Cardiac fibroblast (primary cell): ENCODE data around the gene CLDN12.

ENCODE experiments used
- DNase-seq, 2 donors: peaks; one replicate each; pipeline versions ENCODE4 v3.0.0 to v3.0.0-alpha.2; 2010; ENCODE audit warnings: low read depth in 2 of 2
- H3K4me3 ChIP-seq, 2 donors: replicated peaks in 1 of 2; 1 replicate in 1 of 2; 2 replicates in 1 of 2; pipeline ENCODE4 v1.5.1; 2011; ENCODE audit warnings: low read depth in 2 of 2, low read length in 2 of 2, mild to moderate bottlenecking in 2 of 2, moderate library complexity in 1 of 2
- TF ChIP-seq, protein P1 (sequence below): IDR thresholded peaks from one replicate; pipeline ENCODE4 v1.5.1; 2011; ENCODE audit warnings: low read depth, mild to moderate bottlenecking, low read length, inconsistent platforms

The CLDN12 gene

DNA sequence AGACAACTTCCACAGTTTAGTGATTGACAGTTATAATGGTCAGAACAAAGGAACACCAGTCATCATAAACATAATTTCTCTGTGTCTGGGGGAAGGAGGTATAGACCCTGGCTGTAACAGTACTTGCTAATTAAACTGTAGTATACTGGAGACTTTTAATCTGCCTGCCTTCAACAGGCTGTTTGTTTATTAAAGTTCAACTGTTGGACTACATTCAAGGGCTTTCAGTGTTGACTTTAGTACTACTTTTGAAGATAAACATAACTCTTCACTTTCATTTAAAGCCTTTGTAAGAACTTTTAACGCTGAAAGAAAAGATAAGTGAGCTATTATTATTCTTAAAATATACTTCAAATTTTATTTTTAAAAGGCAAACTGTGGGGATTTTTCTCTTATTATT, 50.7 kb downstream of the CLDN12 start:
- no peak overlapping the region for H3K4me3 ChIP-seq
- no peak for DNase-seq
- TF ChIP-seq, protein P1, sequence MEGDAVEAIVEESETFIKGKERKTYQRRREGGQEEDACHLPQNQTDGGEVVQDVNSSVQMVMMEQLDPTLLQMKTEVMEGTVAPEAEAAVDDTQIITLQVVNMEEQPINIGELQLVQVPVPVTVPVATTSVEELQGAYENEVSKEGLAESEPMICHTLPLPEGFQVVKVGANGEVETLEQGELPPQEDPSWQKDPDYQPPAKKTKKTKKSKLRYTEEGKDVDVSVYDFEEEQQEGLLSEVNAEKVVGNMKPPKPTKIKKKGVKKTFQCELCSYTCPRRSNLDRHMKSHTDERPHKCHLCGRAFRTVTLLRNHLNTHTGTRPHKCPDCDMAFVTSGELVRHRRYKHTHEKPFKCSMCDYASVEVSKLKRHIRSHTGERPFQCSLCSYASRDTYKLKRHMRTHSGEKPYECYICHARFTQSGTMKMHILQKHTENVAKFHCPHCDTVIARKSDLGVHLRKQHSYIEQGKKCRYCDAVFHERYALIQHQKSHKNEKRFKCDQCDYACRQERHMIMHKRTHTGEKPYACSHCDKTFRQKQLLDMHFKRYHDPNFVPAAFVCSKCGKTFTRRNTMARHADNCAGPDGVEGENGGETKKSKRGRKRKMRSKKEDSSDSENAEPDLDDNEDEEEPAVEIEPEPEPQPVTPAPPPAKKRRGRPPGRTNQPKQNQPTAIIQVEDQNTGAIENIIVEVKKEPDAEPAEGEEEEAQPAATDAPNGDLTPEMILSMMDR, result no peak

DNA sequence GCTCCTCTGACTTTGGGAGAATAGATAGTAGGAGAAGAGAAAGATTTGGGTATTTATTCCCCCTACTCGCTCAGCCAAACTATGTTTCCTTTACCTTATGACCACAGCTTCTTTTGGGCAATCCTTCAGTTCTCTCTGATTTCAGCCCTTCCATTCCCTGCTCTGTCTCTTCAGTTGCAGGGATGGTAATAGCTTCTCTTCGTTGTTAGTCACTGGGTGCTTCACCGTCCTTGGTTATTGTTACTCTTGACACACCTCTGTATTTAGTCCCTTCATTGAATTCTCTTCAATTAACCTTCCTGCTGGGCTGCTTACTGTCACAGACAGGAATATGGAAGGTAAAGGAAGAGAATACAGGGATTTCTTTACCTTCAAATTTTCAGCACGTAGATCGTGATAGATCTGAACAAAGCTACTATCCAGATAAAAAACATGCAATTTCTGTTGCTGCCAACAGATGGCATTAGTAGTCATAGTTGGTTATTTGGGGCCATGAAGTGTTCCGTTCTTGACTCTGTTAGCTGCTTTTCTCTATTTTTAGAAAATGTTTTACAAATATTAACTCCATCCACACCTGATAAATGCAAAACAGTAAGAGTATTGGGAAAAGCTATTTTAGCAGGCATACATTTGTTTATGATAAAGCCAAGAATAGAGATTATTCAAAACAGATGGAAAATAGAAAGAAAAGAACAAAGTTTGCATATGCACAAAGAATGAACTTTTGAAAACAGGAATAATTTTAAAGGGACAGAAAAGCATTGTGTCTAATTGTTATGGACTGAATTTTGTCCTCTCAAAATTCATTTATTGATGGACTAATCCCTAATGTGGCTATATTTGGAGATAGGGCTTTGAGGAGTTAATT, 52.1 kb downstream of the CLDN12 start:
- peak overlapping the region in 1 of 2 donors; percentile 35 for H3K4me3 ChIP-seq
- TF ChIP-seq, protein P1, result peak; percentile 63
- DNase-seq, result peak; percentile 60 to 68

DNA sequence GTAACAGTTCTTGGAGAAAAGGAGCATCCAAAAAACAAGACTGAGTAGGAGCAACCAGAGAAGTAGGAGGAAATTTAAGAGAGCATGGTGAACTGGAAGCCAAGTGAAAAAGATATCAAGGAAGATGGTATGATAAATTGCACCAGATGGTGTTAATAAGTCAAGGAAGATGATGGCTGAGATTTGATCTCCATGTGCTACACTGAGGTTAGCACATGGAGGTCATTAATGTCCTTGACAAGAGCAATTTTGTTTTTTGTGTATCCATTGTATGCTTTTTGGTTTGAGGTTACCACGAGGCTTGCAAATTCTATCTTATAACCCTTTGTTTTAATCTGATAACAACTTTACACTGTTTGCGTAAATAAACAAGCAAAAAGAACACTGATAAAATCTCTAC, 54.8 kb downstream of the CLDN12 start:
- DNase-seq, result no peak
- H3K4me3 ChIP-seq, result no peak overlapping the region
- TF ChIP-seq, protein P1, result no peak

DNA sequence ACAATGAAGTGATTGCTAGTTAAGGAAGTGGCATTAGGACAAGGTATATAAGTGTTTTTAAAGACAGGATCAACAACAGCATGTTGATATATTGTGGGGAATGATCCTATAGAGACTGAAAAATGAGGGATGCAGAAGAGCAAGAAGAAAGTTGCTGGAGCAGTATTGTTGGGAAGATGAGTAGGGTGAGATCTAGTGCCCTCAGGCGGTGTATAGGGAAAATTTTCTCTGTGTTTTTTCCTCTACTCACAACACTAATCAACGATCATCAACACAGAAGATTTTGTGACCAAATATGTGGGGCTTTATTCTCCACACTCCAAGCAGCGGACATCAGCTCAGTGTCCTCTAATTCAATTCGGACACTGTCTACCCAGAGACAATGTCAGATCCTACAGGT, 56.6 kb downstream of the CLDN12 start:
- TF ChIP-seq, protein P1, result peak; percentile 39

DNA sequence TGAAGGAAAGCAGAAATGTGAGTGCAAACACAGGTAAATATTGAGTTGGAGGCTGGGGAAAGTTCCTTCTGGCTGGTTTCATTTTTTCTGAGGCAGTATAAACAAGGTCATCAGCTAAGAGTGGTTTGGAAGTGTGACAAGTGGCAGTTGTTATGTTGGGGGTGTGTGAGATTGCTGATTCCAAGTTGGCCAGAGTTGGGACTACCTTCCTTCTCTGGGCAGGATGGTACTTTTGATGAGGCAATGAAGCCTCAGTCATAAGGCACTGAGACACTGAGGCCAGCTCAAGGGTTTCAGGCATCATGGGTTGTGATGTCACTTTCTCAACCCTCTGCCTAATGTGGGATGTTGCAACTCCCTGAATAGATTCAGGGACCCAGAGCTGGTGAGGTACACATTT, 58.0 kb downstream of the CLDN12 start:
- peak; percentile 23 to 42 for DNase-seq
- H3K4me3 ChIP-seq, result no peak overlapping the region
- TF ChIP-seq, protein P1, result no peak

More for the DNA sequence above, 56.6 kb downstream of the CLDN12 start:
- peak; percentile 22 to 26 for DNase-seq
- H3K4me3 ChIP-seq, result no peak overlapping the region

DNA sequence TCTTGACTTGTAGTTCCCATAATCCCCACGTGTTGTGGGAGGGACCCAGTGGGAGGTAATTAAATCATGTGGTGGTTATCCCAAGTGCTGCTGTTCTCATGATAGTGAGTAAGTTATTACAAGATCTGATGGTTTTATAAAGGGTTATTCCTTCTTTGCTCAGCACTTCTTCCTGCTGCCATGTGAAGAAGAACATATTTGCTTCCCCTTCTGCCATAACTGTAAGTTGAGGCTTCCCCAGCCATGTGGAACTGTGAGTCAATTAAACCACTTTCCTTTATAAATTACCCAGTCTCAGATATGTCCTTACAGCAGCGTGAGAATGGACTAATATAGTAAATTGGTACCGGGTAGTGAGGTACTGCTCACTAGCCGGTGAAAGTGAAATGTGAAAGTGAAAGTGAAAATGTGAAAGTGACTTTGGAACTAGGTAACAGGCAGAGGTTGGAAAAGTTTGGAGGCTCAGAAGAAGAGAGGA, 59.9 kb downstream of the CLDN12 start:
- H3K4me3 ChIP-seq, result peak overlapping the region in 1 of 2 donors; percentile 21
- peak; percentile 12 to 40 for DNase-seq
